Stimulated activated CD8-positive, alpha-beta memory T cell treated with anti-CD3 and anti-CD28 coated beads, Interleukin-7, amount 100 ng/mL, for 4 hours (primary cell): ENCODE data around the gene SYCE1L.
"Not testable (repeated sequence)": the region's sequence is repeated elsewhere in the genome, so short reads cannot be mapped to it uniquely, and the experiment has no call there.

ENCODE experiments used
- DNase-seq, 2 donors: peaks; one replicate each; pipeline ENCODE4 v3.0.0-alpha.2; 2020; ENCODE audit warnings: low read depth in 2 of 2

The SYCE1L gene

DNA sequence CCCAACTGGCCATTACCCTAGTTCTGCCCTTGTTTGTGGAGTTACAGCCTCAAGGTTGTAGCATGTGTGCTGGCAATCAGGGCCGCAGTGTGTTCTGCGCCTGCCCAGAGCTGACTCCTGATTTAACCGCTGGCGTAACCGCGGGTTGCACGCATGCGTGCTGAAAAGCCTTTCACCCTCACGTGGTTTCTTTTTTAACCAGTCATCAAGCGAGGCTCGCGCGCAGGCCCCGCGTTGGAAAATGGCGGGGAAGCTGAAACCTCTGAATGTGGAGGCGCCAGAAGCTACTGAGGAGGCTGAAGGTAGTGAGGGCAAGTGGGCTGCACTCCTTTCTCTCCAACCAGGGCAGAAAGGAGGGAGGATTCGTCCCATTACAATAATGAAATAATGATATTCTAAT lies at the start of gene SYCE1L:
TSS of gene SYCE1L (plus strand) at position 198 of the 400 bp plus-strand sequence. CDS start at position 242, 44 bp downstream.
- DNase-seq, result no peak

- no peak for DNase-seq
These were observed 41.7 kb upstream of the SYCE1L start for GRCh38 chr16:77157346-77158058.

DNA sequence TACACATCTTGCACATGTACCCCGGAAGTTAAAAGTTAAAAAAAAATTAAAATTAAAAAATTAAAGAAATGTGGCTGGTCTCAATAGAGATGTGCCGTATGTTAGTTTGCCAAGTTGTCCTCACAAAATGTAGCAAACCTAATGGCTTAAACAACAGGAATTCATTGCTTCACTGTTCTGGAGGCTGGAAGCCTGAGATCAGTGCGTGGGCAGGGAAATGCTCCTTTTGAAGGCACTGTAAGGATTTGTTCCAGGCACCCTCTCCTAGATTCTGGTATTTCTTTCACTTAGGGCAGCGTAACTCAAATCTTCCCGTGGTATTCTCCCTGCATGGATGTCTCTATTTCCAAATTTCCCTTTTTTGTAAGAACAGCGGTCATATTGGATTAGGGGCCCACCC lies 40.9 kb upstream of the SYCE1L start:
- DNase-seq, result no peak

DNA sequence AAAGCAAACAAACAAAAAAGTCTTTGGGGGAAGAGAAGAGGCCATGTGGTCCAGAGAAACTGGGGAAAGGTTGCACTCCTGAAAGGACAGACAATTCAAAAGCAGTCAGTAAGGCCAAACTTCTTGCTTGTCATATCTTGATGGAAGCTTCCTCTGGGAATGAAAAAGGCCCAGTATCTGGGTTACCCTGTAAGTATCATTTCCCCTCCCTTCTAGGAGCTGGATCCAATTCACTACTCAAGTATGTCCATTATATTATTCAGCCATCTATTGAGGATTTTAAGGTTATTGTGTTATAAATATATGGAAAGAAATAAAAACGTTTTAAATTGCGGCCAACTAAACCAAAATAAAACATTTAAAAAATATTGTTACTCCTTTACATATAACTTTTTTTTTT lies 34.2 kb upstream of the SYCE1L start:
- DNase-seq, result no peak

- not testable (repeated sequence) for DNase-seq
These were observed 33.5 kb upstream of the SYCE1L start for GRCh38 chr16:77165536-77166236.

GRCh38 chr16:77166726-77167125 lies 32.5 kb upstream of the SYCE1L start:
- no peak for DNase-seq

GRCh38 chr16:77168901-77169300 lies 30.3 kb upstream of the SYCE1L start:
- no peak for DNase-seq

DNA sequence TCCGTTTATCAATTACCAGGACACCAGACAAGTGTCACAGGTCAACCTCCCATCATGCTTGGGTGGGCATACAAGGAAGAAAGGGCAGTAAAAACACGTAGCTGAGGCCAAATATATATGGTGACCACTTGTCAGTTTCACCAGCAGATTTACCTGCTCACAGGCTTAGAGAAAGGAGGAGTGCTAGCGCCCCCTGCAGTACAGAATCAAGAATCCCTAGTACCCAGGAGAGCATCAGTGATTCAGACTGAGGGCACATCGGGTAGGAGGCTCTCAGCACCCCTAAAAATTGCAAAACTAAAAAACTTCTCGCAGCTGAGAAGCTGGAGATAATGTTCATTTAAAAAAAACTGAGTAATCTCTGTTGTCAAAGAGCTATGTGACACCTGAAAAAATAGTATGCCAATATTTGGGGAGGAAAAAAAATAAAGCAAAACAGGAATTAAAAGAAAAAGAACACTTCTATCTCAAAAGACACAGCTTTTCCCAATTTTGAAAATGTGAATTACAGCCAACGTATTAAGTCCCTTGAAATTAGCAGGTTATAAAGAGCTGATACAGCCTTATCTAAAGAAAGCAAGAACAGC lies 29.5 kb upstream of the SYCE1L start:
- DNase-seq, result no peak

DNA sequence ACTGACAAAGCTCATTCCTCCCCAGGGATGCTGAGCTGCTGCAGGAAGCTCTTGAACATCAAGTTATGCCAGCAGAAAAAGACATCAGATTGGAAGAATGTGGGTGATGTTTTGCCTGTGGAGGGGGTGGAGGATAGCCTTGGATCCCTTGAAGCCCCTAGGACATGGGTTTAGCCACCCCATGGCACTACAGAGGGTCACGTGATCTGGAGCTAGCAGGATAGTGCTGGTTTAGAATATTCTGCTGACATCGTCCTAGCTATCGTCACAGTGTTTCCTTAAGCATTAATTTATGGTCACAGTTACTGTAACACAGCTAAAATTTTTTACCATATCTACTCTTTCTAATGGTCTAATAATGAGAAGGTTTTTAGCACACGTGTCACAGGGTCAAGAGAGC lies 28.4 kb upstream of the SYCE1L start:
- DNase-seq, result no peak

DNA sequence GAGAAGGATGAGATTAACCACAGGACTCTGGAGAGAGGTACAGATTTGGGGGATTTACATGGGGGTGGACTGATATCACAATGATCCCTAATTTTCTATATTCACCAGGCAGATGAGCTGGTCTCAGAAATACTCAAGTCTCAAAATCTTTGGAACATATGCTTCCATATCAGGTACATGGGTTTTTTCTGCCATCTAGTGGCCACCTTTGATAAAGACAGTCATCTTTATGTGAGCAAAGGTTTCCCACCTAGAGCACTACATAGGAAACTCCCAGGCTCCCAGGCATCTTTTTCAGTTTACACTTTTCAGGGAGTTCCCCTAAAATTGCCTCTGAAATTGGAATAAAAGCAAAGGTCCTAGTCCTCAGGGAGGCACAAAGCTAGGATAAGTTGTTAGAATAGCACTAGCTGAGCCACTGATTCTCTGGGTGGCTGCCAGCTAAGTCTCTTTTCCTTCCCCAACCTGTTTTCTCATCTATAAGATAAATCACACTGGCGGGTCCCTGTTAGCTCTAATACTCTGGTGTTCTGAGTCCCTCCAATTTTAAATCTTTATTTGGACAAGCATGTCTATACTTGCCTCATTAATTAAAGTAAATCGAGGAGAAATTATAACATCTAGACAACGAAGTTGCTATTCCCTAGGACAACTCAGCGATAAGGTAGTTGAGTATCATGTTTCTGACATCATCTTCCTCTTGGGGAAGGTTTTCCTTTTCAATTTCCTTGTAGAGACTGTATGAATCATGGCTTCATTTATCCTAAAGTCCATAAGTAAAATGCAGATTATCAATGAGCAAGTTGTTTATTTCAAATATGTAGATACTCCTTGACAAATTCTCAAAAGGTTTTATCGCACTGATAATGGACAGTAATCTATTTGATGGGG lies 27.2 kb upstream of the SYCE1L start:
- no peak for DNase-seq

DNA sequence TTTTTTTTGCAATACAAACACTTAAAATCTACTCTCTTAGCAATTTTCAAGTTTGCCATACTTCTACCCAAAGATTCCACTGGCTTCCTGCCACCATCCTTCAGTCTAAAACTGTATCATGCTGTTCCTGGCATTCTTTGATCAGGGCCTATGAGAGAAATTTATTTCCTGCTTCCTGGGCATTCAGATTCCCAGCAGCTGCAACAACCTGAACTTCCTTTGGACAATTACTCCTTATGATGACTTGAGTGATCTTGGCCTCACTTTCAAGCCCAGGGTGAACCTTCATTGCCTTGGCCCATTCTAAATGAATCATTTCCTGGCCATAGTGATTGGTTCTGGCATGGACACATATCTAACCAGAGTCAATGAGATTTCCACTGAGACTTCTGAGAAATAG lies 26.3 kb upstream of the SYCE1L start:
- no peak for DNase-seq

GRCh38 chr16:77183137-77183536 lies 16.1 kb upstream of the SYCE1L start:
- DNase-seq, result no peak

GRCh38 chr16:77186298-77186697 lies 12.9 kb upstream of the SYCE1L start:
- not testable (repeated sequence) for DNase-seq

DNA sequence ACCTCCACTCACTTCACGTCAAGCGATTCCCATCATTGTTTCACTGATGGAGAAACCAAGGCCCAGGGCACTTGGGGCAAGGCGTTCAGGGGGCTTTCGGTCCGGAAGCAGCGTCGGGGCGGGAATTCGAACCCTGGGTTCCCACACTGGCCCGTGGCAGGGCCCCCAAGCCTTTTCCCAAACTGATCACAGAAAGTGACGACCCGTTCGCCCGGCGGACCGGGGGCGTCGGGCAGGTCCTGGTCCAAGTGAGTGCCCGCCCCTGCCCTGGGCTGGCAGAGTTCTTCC lies 9.1 kb upstream of the SYCE1L start:
- no peak for DNase-seq

GRCh38 chr16:77190478-77191258 lies 8.5 kb upstream of the SYCE1L start, which contains the start of gene MON1B:
MON1B (plus strand) TSS chr16:77191190; CDS start chr16:77191486, 296 bp downstream.
- DNase-seq, result peak; percentile 92

DNA sequence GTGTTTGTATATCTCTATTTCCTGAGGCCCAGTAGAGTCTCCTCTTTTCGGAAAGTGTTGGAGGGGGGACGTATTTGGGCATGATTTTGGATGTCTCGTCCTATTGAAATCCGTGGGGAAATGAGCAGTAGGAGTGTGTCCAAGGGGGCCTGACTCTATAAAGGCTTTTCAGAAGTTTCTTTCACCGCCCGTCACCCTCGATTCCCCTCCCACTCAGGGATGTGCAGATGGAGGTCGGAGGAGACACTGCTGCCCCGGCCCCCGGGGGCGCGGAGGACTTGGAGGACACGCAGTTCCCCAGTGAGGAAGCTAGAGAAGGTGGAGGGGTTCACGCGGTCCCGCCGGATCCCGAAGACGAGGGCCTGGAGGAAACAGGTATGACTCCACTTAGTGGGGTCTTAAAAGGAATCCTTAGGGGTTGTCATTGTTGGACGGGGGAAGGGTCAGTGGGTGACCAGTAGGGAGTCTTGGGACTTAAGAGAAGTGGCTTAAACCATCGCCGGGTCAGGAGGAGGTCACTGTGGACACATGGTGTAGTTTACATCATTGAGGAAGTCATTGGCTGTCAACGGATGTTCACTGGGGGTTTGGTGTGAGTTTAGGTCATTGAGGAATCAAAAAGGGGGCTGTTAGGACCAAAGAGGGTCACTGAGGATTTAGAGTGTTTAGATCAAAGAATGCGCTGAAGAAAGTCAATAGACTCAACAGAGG lies 7.8 kb upstream of the SYCE1L start:
- no peak for DNase-seq

DNA sequence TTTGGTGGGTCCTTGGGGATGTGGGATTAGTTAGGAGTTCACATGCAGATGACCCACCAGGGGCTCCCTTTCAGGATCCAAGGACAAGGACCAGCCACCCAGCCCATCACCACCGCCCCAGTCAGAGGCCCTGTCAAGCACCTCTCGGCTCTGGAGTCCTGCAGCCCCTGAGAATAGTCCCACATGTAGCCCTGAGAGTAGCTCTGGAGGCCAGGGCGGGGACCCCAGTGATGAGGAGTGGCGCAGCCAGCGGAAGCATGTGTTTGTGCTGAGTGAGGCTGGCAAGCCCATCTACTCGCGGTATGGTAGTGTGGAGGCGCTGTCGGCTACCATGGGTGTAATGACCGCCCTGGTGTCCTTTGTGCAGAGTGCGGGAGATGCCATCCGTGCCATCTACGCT lies 5.8 kb upstream of the SYCE1L start:
- DNase-seq, result no peak

DNA sequence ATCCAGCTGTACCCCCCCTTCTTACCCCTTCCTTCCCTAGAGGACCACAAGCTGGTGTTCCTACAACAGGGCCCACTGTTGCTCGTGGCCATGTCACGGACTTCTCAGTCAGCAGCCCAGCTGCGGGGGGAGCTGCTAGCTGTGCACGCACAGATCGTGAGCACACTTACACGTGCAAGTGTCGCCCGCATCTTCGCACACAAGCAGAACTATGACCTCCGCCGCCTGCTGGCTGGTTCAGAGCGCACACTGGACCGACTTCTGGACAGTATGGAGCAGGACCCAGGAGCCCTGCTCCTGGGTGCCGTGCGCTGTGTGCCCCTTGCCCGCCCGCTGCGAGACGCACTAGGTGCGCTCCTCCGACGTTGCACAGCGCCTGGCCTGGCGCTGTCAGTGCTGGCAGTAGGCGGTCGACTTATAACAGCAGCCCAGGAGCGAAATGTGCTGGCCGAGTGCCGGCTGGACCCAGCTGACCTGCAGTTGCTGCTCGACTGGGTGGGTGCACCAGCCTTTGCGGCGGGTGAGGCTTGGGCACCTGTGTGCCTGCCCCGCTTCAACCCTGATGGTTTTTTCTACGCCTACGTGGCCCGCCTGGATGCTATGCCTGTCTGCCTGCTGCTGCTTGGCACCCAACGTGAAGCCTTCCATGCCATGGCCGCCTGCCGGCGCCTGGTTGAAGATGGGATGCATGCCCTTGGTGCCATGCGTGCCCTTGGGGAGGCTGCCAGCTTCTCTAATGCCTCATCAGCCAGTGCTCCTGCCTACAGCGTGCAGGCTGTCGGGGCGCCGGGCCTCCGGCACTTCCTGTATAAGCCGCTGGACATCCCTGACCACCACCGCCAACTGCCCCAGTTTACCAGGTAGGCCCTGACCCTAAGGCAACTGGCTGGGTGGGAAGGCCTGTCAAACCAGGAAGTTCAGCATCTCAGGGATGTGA lies 4.6 kb upstream of the SYCE1L start:
- no peak for DNase-seq

DNA sequence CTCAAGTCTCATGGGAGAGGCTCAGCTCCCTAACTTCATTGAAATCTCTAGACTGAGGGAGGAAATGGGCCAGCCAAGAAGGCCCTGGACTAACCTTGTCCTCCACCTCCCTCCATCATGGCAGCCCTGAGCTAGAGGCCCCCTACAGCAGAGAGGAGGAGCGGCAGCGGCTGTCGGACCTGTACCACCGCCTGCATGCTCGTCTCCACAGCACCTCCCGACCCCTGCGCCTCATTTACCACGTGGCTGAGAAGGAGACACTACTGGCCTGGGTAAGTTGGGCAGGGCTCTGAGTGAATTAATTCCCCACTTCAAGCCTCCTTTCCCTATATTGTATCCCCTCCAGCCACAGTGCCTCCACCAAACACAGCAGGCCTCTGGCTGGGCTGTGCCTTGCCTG lies 3.8 kb upstream of the SYCE1L start:
- no peak for DNase-seq

GRCh38 chr16:77197747-77198146 lies 1.5 kb upstream of the SYCE1L start:
- DNase-seq, result no peak
